Measurements from ENCODE around the gene SERPINC1.

DNA sequence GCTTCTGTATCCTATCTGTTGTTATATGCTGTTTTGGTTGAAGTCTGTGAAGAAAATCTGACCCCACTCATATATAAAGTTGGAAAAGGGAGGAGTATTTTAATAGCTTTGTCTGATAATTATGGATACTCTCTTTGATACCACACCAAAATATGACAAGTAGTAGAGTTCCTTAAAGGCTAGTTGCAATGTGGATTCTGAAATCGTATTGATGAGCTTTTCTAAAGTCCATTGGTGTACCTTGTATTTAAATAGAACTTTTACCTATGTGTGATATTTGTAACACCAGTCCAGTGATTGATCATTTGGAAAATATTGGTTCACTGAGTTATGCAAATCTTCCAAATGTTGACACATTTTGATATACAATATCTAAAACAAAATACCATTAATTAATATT is 57.1 kb downstream of the SERPINC1 start:
- TF ChIP-seq, protein P1, sequence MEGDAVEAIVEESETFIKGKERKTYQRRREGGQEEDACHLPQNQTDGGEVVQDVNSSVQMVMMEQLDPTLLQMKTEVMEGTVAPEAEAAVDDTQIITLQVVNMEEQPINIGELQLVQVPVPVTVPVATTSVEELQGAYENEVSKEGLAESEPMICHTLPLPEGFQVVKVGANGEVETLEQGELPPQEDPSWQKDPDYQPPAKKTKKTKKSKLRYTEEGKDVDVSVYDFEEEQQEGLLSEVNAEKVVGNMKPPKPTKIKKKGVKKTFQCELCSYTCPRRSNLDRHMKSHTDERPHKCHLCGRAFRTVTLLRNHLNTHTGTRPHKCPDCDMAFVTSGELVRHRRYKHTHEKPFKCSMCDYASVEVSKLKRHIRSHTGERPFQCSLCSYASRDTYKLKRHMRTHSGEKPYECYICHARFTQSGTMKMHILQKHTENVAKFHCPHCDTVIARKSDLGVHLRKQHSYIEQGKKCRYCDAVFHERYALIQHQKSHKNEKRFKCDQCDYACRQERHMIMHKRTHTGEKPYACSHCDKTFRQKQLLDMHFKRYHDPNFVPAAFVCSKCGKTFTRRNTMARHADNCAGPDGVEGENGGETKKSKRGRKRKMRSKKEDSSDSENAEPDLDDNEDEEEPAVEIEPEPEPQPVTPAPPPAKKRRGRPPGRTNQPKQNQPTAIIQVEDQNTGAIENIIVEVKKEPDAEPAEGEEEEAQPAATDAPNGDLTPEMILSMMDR (IDR thresholded peaks at IDR 0.05; ENCODE audit: control extremely low read depth in 1 of 3, insufficient read depth in 1 of 3, low read depth in 1 of 3, low read length in 3 of 3): no peak
- TF ChIP-seq, protein P2, sequence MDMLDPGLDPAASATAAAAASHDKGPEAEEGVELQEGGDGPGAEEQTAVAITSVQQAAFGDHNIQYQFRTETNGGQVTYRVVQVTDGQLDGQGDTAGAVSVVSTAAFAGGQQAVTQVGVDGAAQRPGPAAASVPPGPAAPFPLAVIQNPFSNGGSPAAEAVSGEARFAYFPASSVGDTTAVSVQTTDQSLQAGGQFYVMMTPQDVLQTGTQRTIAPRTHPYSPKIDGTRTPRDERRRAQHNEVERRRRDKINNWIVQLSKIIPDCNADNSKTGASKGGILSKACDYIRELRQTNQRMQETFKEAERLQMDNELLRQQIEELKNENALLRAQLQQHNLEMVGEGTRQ (IDR thresholded peaks at IDR 0.05; ENCODE audit: low read length): no peak

Data from H1 (cell line).